Measurements from ENCODE around the gene CHRDL1.
"Not testable (repeated sequence)": the region's sequence is repeated elsewhere in the genome, so short reads cannot be mapped to it uniquely, and the experiment has no call there.

CHRDL1 gene

GRCh38 chrX:110654280-110654679 is 141.3 kb downstream of the CHRDL1 start:
- DNase-seq (ENCODE audit: low read depth) = not testable (repeated sequence)

- DNase-seq (ENCODE audit: low read depth) = no peak
Measured at GRCh38 chrX:110646386-110646785, 149.2 kb downstream of the CHRDL1 start.
